A549 treated with ZK216348 at 1 μM for 4 hours (cell line): Measurements from ENCODE around the gene HHATL. TPM values are rescaled to one million over a fixed set of nuclear protein-coding genes. Genes with fewer than 3 reads are reported as not detected.

Source experiments
- total RNA-seq: library from RNA; stranded (reverse); fragments of 200-300 nt; extraction: Qiagen RNA extraction; gene quantifications from 5 replicates; pipeline ENCODE4 v1.2.3, GENCODE V29; 2022; ENCODE audit warnings: low read depth

HHATL gene, protein sequence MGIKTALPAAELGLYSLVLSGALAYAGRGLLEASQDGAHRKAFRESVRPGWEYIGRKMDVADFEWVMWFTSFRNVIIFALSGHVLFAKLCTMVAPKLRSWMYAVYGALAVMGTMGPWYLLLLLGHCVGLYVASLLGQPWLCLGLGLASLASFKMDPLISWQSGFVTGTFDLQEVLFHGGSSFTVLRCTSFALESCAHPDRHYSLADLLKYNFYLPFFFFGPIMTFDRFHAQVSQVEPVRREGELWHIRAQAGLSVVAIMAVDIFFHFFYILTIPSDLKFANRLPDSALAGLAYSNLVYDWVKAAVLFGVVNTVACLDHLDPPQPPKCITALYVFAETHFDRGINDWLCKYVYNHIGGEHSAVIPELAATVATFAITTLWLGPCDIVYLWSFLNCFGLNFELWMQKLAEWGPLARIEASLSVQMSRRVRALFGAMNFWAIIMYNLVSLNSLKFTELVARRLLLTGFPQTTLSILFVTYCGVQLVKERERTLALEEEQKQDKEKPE
- total RNA-seq, result not detected in 5 replicates

DNA sequence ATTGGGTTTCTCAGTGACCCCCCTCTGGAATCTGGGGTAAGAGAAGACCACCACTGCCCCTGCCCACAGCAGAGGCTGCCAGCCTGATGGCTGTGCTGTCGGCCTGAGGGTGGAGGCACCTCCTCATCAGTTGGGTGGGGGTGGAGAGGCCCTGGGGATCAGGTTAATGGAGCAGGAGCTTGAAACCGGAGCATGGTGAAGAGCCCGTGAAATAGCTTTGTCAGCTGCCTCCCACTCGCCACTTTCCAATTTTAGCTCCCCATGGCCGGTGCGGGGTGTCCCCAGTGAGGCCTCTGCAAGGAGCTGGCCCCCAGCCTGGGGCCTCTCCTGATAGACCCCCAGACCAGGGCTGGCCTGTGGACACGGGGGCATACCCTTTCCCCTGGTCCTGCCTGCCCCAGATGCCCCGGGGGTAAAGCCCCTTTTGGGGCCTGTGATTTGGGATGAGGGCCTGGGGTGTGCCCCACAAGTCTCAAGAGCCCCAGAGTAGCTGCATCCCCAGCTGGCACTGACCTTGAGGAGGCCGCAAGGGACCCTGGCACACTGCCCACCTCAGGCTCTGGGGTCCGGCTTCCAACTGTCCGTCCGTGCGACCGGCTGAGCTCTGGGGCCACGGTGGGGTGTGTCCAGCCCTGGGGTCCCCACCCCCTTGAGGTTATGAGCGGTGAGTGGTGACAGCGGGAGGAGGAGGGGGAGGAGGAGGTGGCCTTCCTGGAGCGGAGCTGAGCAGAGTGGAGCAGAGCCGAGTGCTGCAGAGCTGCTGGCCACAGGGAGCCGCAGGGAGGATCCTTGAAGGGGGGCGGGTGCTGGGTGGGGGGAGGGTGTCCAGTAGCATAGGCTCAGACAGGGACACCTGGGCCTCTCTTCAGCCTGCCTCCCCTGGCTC is at the start of gene HHATL:
HHATL (minus strand) TSS at position 733 of the 886 bp plus-strand sequence. CDS start 1,972 bp downstream, outside the sequence.

DNA sequence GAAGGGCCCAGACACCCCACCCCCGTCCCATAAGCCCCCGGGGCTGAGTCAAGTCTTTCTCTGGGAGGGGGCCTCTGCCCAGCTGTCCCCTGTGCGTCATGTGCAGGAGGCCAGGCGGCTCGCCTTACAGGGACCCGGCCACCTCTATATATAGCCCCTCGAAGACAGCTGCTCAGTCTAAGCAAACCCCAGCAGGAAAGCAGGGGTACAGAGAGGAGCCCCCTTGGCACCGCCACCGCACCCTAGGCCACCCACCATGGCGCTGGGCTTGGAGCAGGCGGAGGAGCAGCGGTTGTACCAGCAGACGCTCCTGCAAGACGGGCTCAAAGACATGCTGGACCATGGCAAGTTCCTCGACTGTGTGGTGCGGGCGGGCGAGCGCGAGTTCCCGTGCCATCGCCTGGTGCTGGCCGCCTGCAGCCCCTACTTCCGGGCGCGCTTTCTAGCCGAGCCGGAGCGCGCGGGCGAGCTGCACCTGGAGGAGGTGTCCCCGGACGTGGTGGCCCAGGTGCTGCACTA is 17.2 kb downstream of the HHATL start, which contains the start of gene KLHL40:
KLHL40 (plus strand) TSS at position 175 of the 519 bp plus-strand sequence; CDS start at position 257, 82 bp downstream.

DNA sequence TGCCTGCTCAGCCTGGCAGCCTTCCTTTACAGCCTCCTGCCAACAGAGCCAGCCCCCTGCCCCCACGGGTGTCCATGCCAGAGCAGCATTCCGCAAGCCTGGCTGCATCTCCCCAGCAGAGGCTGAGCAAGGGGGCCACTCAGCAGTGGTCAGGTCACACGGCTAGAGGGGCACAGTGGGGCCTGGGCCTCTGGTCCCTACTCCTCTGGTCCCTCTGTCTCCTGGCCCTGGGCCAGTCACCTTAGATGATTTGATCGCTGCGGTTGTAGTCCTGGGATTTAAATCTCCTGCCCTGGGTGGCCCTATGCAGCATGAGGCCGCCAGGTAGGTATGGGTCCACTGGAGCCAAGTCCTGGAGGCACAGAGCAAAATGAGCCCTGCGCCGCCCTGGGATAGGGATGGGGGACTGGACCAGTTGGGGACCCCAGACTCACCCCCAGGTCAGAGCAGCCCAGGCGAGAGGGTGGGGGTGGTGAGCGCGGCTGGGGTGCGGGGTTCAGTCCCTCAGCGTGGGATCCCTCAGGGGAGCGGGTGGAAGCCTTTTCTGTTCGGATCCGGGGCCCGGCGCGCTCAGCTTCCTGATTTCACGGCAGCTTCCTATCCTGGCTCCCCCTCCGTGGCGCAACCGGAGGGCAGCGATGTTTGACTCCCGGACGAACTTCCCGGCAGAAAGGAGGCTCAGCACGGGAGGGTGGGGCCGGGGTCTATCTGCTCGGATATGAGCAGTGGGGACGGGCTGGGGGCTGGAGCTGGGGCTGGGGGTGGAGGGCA is 48.9 kb downstream of the HHATL start, which contains the start of gene ZBTB47:
ZBTB47 (plus strand) TSS at position 138 of the 771 bp plus-strand sequence. CDS start 4,659 bp downstream, outside the sequence.

Other genes with a start within 250 kb of the HHATL start
- gene VIPR1, start 200.2 kb downstream of the HHATL start, total RNA-seq, result 0.47 to 1.0 TPM (median 0.68 TPM) in 5 replicates
- 26.6 to 31.7 TPM (median 31.4 TPM) in 5 replicates for gene SEC22C, start 120.8 kb downstream of the HHATL start, total RNA-seq
- gene SS18L2, start 111.9 kb downstream of the HHATL start, total RNA-seq, result 13.3 to 21.4 TPM (median 17.4 TPM) in 5 replicates
- gene NKTR, start 102.1 kb downstream of the HHATL start, total RNA-seq, result 8.3 to 13.5 TPM (median 11.7 TPM) in 5 replicates
- 4.9 to 7.6 TPM (median 6.1 TPM) in 5 replicates for gene ZBTB47, start 49.1 kb downstream of the HHATL start, total RNA-seq
- not detected in 5 replicates for gene KLHL40, start 17.3 kb downstream of the HHATL start, total RNA-seq
- 0.33 to 0.60 TPM (median 0.36 TPM) in 5 replicates for gene CCDC13, start 70.5 kb upstream of the HHATL start, total RNA-seq
- gene HIGD1A, start 101.7 kb upstream of the HHATL start, total RNA-seq, result 48.4 to 125 TPM (median 69.4 TPM) in 5 replicates
- 0.18 to 0.23 TPM in 2 of 5 replicates, not detected in the others for gene ACKR2, start 106.6 kb upstream of the HHATL start, total RNA-seq
- not detected in 5 replicates for gene CYP8B1, start 173.1 kb upstream of the HHATL start, total RNA-seq
- not detected in 5 replicates for gene ZNF662, start 203.3 kb upstream of the HHATL start, total RNA-seq